Measurements from ENCODE around the gene ATG10.
"Not testable (repeated sequence)": the region's sequence is repeated elsewhere in the genome, so short reads cannot be mapped to it uniquely, and the experiment has no call there.

ATG10 gene

GRCh38 chr5:82031220-82032119, 59.6 kb downstream of the ATG10 start:
- H3K4me3 ChIP-seq (ENCODE audit: low read length): no peak overlapping the region
- peak; percentile 67 for DNase-seq (ENCODE audit: low read depth)
- TF ChIP-seq CTCF (IDR thresholded peaks at IDR 0.05; ENCODE audit: insufficient read depth, low read depth, low read length, missing control alignments): no peak

GRCh38 chr5:82042894-82043293, 71.1 kb downstream of the ATG10 start:
- H3K4me3 ChIP-seq (ENCODE audit: low read length); DNase-seq (ENCODE audit: low read depth): not testable (repeated sequence)

- H3K4me3 ChIP-seq (ENCODE audit: low read length): no peak overlapping the region
- DNase-seq (ENCODE audit: low read depth): peak; percentile 40
- no peak for TF ChIP-seq CTCF (IDR thresholded peaks at IDR 0.05; ENCODE audit: insufficient read depth, low read depth, low read length, missing control alignments)
These were observed 72.2 kb downstream of the ATG10 start for GRCh38 chr5:82044010-82044409.

- DNase-seq (ENCODE audit: low read depth): peak; percentile 16
- TF ChIP-seq CTCF (IDR thresholded peaks at IDR 0.05; ENCODE audit: insufficient read depth, low read depth, low read length, missing control alignments): no peak
- no peak overlapping the region for H3K4me3 ChIP-seq (ENCODE audit: low read length)
These were observed 73.9 kb downstream of the ATG10 start for GRCh38 chr5:82045554-82046275.

- DNase-seq (ENCODE audit: low read depth): no peak
- H3K4me3 ChIP-seq (ENCODE audit: low read length): no peak overlapping the region
- no peak for TF ChIP-seq CTCF (IDR thresholded peaks at IDR 0.05; ENCODE audit: insufficient read depth, low read depth, low read length, missing control alignments)
These were observed 74.4 kb downstream of the ATG10 start for GRCh38 chr5:82046276-82046647.

GRCh38 chr5:82050955-82051354, 79.1 kb downstream of the ATG10 start:
- DNase-seq (ENCODE audit: low read depth): no peak
- no peak for TF ChIP-seq CTCF (IDR thresholded peaks at IDR 0.05; ENCODE audit: insufficient read depth, low read depth, low read length, missing control alignments)
- no peak overlapping the region for H3K4me3 ChIP-seq (ENCODE audit: low read length)

GRCh38 chr5:82054004-82054710, 82.3 kb downstream of the ATG10 start:
- no peak for DNase-seq (ENCODE audit: low read depth)
- no peak overlapping the region for H3K4me3 ChIP-seq (ENCODE audit: low read length)
- no peak for TF ChIP-seq CTCF (IDR thresholded peaks at IDR 0.05; ENCODE audit: insufficient read depth, low read depth, low read length, missing control alignments)

All from epithelial cell of esophagus (primary cell).